Transverse colon (tissue), 4 donors: ENCODE measurements around the gene MAP2K5. TPM values are rescaled to one million over a fixed set of nuclear protein-coding genes. Genes with fewer than 3 reads are reported as not detected.

Source experiments
- DNase-seq: peaks from one replicate; pipeline ENCODE4 v3.0.0-alpha.2; 2019
- H3K27ac ChIP-seq, 4 donors: fragments of 200-600 bp; sonication (generic); 2 replicates each; pipeline ENCODE4 v1.5.1; 2016 to 2018; ENCODE audit warnings: inconsistent platforms in 4 of 4
- H3K27me3 ChIP-seq: fragments of 200-600 bp; sonication (generic); 2 replicates; pipeline ENCODE4 v1.5.1; 2017; ENCODE audit warnings: inconsistent platforms
- H3K36me3 ChIP-seq, 4 donors: fragments of 200-600 bp; sonication (generic); 2 replicates each; pipeline ENCODE4 v1.5.1; 2017 to 2019; ENCODE audit warnings: inconsistent platforms in 4 of 4
- H3K4me1 ChIP-seq, 4 donors: fragments of 200-600 bp; sonication (generic); 2 replicates each; pipeline ENCODE4 v1.5.1; 2017 to 2020; ENCODE audit warnings: inconsistent platforms in 4 of 4
- H3K4me3 ChIP-seq, 4 donors: fragments of 200-600 bp; sonication (generic); 1 replicate in 1 of 4; 2 replicates in 3 of 4; pipeline versions ENCODE4 v1.5.1 to v1.6.1; 2017 to 2019; ENCODE audit warnings: inconsistent platforms in 4 of 4
- H3K9me3 ChIP-seq, 2 donors: fragments of 200-600 bp; sonication (generic); 2 replicates each; pipeline ENCODE4 v1.5.1; 2017 to 2019; ENCODE audit warnings: inconsistent platforms in 2 of 2
- EP300 ChIP-seq: sonication (generic); formaldehyde crosslinking; IDR thresholded peaks from one replicate; pipeline ENCODE4 v1.6.1; 2017; ENCODE audit warnings: antibody characterized with exemption, low read depth
- POLR2A ChIP-seq: fragments of 450-650 bp; IDR thresholded peaks from one replicate; pipeline ENCODE4 v1.6.1; 2016; ENCODE audit warnings: antibody characterized with exemption, mild to moderate bottlenecking, moderate library complexity
- POLR2AphosphoS5 ChIP-seq, 3 donors: sonication (generic); formaldehyde crosslinking; IDR thresholded peaks; one replicate each; pipeline ENCODE4 v1.6.1; 2016; ENCODE audit warnings: antibody characterized with exemption in 3 of 3
- WGBS, 2 donors: methylation state at CpG; one replicate each; pipeline ENCODE4 v1.1.5; 2018; ENCODE audit warnings: low coverage in 1 of 2; 5-methylcytosine and 5-hydroxymethylcytosine counted together
- in situ Hi-C, 4 donors: fragments of 200-750 bp; cut with MboI; loops; one replicate each; pipeline versions ENCODE4 v1.15.0 to v1.15.1; 2017; ENCODE audit warnings: low sequenced_read_pairs in 3 of 4, low pct_ligation_motif_present in 1 of 4, low pct_unique_long_range_greater_than_20kb in 1 of 4
- intact Hi-C: fragments of 100-400 bp; cut with DNase I; formaldehyde crosslinking; loops from one replicate; pipeline ENCODE4 v1.15.1; 2023; ENCODE audit warnings: low total_unique reads
- total RNA-seq, 4 donors: library from RNA; depleted of rRNA; stranded (reverse); fragments of >200 nt; gene quantifications; one replicate each; pipeline ENCODE4 v1.1.0, GENCODE V29; 2016
- TF ChIP-seq, protein P1 (sequence below), 5 experiments: fragments of 200-600 bp in 3 of 5; fragments of 450-650 bp in 2 of 5; sonication (generic) in 3 of 5; IDR thresholded peaks; 1 replicate in 2 of 5; 2 replicates in 3 of 5; pipeline ENCODE4 v1.5.1; 2016 to 2017; ENCODE audit warnings: antibody characterized with exemption in 5 of 5, inconsistent platforms in 3 of 5, mild to moderate bottlenecking in 2 of 5, moderate library complexity in 1 of 5

MAP2K5 gene
- total RNA-seq, 4 donors from 2014 or later, result 19.8 to 320 (median 21.1) TPM

DNA sequence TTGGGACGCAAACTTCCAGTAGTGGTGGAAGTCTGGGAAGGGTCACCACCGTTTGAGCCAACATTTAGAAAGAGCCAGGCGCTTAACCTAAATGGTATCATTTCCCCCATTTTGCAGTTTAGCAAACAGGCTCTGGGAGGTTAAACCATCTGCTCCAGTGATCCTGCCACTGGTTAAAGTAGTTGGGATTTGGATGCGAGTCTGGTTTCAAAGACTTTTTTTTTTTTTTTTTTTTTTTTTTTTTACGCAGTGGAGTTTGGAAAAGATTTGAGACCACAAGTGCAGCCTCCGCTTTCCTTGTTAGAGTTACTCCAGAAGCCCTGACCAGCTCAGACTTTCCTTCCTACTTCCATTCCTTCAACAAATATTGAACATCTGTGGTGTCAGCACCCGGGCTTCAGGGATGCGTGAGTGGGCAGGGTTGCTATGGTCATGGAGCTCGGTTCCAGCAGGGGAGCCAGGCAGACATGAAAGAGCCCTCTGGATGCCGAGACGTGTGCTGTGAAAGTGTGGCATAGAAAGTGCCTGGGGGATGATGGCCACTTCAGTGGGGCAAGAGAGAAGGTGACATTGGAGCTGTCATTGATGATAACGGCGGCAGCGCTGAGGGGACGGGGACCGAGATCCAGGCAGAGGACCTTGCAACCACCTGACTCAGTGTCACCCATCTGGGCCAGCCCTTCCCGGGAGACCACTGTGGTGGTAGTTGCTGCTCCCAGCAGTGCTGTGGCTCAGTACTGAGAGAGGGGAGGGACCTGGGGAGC is 298.4 kb downstream of the MAP2K5 start:
- in situ Hi-C loops, result loop anchor here in 1 of 4 donors (25.0 kb wide), 1 partner anchor 904 kb away; no protein-coding TSS in a partner anchor
- H3K4me3 ChIP-seq, result peak overlapping the region; percentile 80 to 94 (median 90)
- peak; percentile 34 for DNase-seq

GRCh38 chr15:67841513-67841762 is 298.9 kb downstream of the MAP2K5 start:
- TF ChIP-seq, protein P1, sequence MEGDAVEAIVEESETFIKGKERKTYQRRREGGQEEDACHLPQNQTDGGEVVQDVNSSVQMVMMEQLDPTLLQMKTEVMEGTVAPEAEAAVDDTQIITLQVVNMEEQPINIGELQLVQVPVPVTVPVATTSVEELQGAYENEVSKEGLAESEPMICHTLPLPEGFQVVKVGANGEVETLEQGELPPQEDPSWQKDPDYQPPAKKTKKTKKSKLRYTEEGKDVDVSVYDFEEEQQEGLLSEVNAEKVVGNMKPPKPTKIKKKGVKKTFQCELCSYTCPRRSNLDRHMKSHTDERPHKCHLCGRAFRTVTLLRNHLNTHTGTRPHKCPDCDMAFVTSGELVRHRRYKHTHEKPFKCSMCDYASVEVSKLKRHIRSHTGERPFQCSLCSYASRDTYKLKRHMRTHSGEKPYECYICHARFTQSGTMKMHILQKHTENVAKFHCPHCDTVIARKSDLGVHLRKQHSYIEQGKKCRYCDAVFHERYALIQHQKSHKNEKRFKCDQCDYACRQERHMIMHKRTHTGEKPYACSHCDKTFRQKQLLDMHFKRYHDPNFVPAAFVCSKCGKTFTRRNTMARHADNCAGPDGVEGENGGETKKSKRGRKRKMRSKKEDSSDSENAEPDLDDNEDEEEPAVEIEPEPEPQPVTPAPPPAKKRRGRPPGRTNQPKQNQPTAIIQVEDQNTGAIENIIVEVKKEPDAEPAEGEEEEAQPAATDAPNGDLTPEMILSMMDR (IDR thresholded peaks at IDR 0.05), result no peak
- TF ChIP-seq EP300 (no peak), POLR2AphosphoS5 (IDR thresholded peaks at IDR 0.05) (no peak), POLR2A (no peak)
- Histone ChIP-seq H3K9me3 (no peaks in the 10 kb centered on the region), H3K36me3 (no peaks in the 10 kb centered on the region), H3K4me3 (peak overlapping the region in 3 of 4 donors; percentile 80 to 94 (median 88)), H3K27me3 (no peaks in the 10 kb centered on the region), H3K27ac (peak overlapping the region; percentile 97 to 100 (median 98)), H3K4me1 (peaks cover 0 to 22% (median 17%) of the 10 kb centered on the region in 4 donors)
- 20 to 25% methylated on average over 1 to 4 of the region's 4 CpGs for WGBS, 2 donors
- no peak for DNase-seq
- intact Hi-C loops (no loop called here), in situ Hi-C loops (loop anchor here in 1 of 4 donors (25.0 kb wide), 1 partner anchor 904 kb away; no protein-coding TSS in a partner anchor)

More for the DNA sequence above, 298.4 kb downstream of the MAP2K5 start:
- 5 to 6% methylated on average over 3 to 17 of the region's 17 CpGs for WGBS, 2 donors
- Histone ChIP-seq H3K27ac (peak overlapping the region; percentile 97 to 100 (median 98)), H3K36me3 (no peaks in the 10 kb centered on the region), H3K9me3 (no peaks in the 10 kb centered on the region), H3K4me1 (peaks cover 4 to 27% (median 21%) of the 10 kb centered on the region in 4 donors), H3K27me3 (peaks cover 3% of the 10 kb centered on the region)
- intact Hi-C loops, result no loop called here
- TF ChIP-seq POLR2AphosphoS5 (IDR thresholded peaks at IDR 0.05) (no peak), EP300 (no peak), POLR2A (no peak)
- TF ChIP-seq, protein P1 (IDR thresholded peaks at IDR 0.05), result no peak

- no peaks in the 10 kb centered on the region for H3K27me3 ChIP-seq
- TF ChIP-seq EP300 (no peak), POLR2AphosphoS5 (IDR thresholded peaks at IDR 0.05) (no peak)
- TF ChIP-seq, protein P1 (IDR thresholded peaks at IDR 0.05), result no peak
- no peaks in the 10 kb centered on the region for H3K36me3 ChIP-seq
- H3K9me3 ChIP-seq, result no peaks in the 10 kb centered on the region
- peaks cover 0 to 20% (median 17%) of the 10 kb centered on the region in 4 donors for H3K4me1 ChIP-seq
- 80 to 98% methylated on average over 2 to 7 of the region's 7 CpGs for WGBS, 2 donors
- in situ Hi-C loops (loop anchor here in 1 of 4 donors (25.0 kb wide), 1 partner anchor 906 kb away; no protein-coding TSS in a partner anchor), intact Hi-C loops (no loop called here)
- H3K4me3 ChIP-seq, result no peak overlapping the region
- no peak overlapping the region for H3K27ac ChIP-seq
- no peak for DNase-seq
Observed at GRCh38 chr15:67843092-67843501, 300.6 kb downstream of the MAP2K5 start.

DNA sequence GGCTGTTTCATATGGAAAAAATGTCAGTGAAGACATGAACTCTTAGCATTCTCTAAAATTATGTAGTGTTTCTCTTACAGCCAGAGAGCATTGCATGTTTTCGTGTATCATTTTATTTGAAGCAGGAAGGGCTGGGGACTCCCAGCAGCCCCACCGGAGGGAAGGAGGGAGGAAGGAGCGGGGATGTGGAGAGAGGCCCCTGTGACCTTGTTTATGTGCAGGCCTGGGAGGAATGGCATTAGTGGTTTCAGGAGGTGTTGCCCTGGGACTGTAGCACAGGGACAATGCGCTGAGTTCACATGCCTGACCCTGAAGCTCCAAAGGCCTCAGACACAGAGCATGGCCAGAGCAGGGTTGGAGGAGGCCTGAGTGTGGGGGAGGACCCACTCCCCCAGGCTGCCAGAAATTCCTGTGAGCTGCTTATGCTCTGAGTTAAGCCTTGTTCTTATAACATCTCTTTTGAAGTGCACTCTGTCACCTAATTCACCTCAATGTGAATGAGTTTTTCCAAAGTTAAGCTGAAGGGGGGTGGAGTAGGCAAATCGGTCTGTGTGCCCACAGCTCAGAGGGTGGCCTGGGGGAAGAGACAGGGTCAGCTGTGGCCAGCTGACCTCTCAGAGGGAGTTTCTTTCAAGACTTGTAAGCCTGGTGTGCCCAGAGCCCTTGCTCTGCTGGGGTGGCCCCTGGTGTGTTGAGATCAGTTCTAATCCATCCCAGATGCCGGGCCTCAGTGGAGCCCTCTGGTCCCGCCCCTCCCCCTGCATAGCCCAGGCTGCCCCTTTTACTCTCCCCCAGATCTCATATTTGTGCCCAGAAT is 301.3 kb downstream of the MAP2K5 start:
- peaks cover 0 to 15% (median 13%) of the 10 kb centered on the region in 4 donors for H3K4me1 ChIP-seq
- TF ChIP-seq, protein P1 (IDR thresholded peaks at IDR 0.05), result no peak
- TF ChIP-seq EP300 (no peak), POLR2A (no peak), POLR2AphosphoS5 (IDR thresholded peaks at IDR 0.05) (no peak)
- H3K27me3 ChIP-seq, result no peaks in the 10 kb centered on the region
- H3K4me3 ChIP-seq, result no peak overlapping the region
- intact Hi-C loops, result no loop called here
- DNase-seq, result no peak
- H3K36me3 ChIP-seq, result no peaks in the 10 kb centered on the region
- H3K9me3 ChIP-seq, result no peaks in the 10 kb centered on the region
- in situ Hi-C loops, result loop anchor here in 1 of 4 donors (25.0 kb wide), 1 partner anchor 906 kb away; no protein-coding TSS in a partner anchor
- 86 to 100% methylated on average over 1 to 7 of the region's 7 CpGs for WGBS, 2 donors
- peak overlapping the region in 1 of 4 donors; percentile 11 for H3K27ac ChIP-seq
